K562 (cell line): Measurements from ENCODE around the gene ATG4D. TPM values are rescaled to one million over a fixed set of nuclear protein-coding genes. Genes with fewer than 3 reads are reported as not detected.

Source experiments
- GTF2E2 ChIP-seq: fragments of 200-800 bp; sonication (Bioruptor generic); IDR thresholded peaks from 2 replicates; pipeline ENCODE4 v1.6.1; 2016; ENCODE audit warnings: missing genetic modification characterization, missing compliant biosample characterization
- HDAC1 ChIP-seq, 2 experiments: fragments of 450-650 bp; IDR thresholded peaks; 2 replicates each; pipeline ENCODE4 v1.6.1; 2016 to 2017; ENCODE audit warnings: inconsistent platforms in 1 of 2, mild to moderate bottlenecking in 1 of 2, moderate library complexity in 1 of 2
- HDAC8 ChIP-seq: fragments of 450-650 bp; IDR thresholded peaks from 2 replicates; pipeline ENCODE4 v1.6.1; 2016; ENCODE audit warnings: mild to moderate bottlenecking, missing genetic modification characterization, moderate library complexity, missing compliant biosample characterization
- HNRNPL ChIP-seq: fragments of 200-400 bp; formaldehyde crosslinking; IDR thresholded peaks from 2 replicates; pipeline ENCODE4 v1.6.1; 2017; ENCODE audit warnings: low read depth, mild to moderate bottlenecking, low read length
- NFXL1 ChIP-seq: fragments of 450-650 bp; formaldehyde crosslinking; IDR thresholded peaks from 2 replicates; pipeline ENCODE4 v1.4.0; 2021; ENCODE audit warnings: mild to moderate bottlenecking
- RUNX1 ChIP-seq: sonication (generic); IDR thresholded peaks from 2 replicates; pipeline ENCODE4 v1.6.1; 2016; ENCODE audit warnings: antibody characterized with exemption, low read depth
- TAL1 ChIP-seq: fragments of 450-650 bp; IDR thresholded peaks from 2 replicates; pipeline ENCODE4 v1.6.1; 2016; ENCODE audit warnings: mild to moderate bottlenecking
- TOE1 ChIP-seq, 2 experiments: fragments of 450-650 bp in 1 of 2; sonication (generic) in 1 of 2; formaldehyde crosslinking in 1 of 2; IDR thresholded peaks; 2 replicates each; pipeline versions ENCODE4 v1.7.1 to v1.8.0; 2016 to 2022; ENCODE audit warnings: borderline replicate concordance in 2 of 2, mild to moderate bottlenecking in 2 of 2, antibody characterized with exemption in 1 of 2, inconsistent platforms in 1 of 2, low read depth in 1 of 2, missing genetic modification reagents in 1 of 2, moderate library complexity in 1 of 2
- ZC3H8 ChIP-seq: fragments of 450-650 bp; IDR thresholded peaks from 2 replicates; pipeline ENCODE4 v1.6.1; 2017
- ZNF263 ChIP-seq: sonication (generic); formaldehyde crosslinking; IDR thresholded peaks from 2 replicates; pipeline ENCODE4 v1.8.0; 2022; ENCODE audit warnings: mild to moderate bottlenecking, missing genetic modification reagents, borderline replicate concordance
- ZNF699 ChIP-seq: fragments of 250-450 bp; sonication (Bioruptor Pico); IDR thresholded peaks from 2 replicates; pipeline ENCODE4 v1.8.0; 2021; ENCODE audit warnings: mild to moderate bottlenecking, moderate library complexity; ENCODE audit not compliant: insufficient replicate concordance
- polyA plus RNA-seq, 8 experiments: library from polyadenylated mRNA; depleted of rRNA in 4 of 8; stranded (reverse) in 5 of 8; unstranded in 3 of 8; fragments of >200 nt; fragmentation: Nextera tagmentation in 2 of 8; fragmentation: Illumina TruSeq in 1 of 8; extraction: Ambion mirVana in 2 of 8; extraction: Trizol in 1 of 8; gene quantifications; 2 replicates each; pipeline versions ENCODE4 v1.2.1 to v1.2.3, GENCODE V29; 2011 to 2014; ENCODE audit warnings: inconsistent platforms in 1 of 8, missing spikeins in 1 of 8
- total RNA-seq, 7 experiments: library from RNA; depleted of rRNA in 6 of 7; stranded (reverse); fragments of >200 nt in 6 of 7; fragmentation: Illumina TruSeq in 2 of 7; extraction: Trizol in 2 of 7; gene quantifications; 2 replicates each; pipeline versions ENCODE4 v1.2.1 to v1.2.3, GENCODE V29; 2011 to 2021; ENCODE audit warnings: low replicate concordance in 1 of 7
- TF ChIP-seq, protein P1 (sequence below), 3 experiments: fragments of 200-800 bp in 1 of 3; fragments of 250-450 bp in 1 of 3; fragments of 450-650 bp in 1 of 3; sonication (Bioruptor Pico) in 1 of 3; sonication (Bioruptor generic) in 1 of 3; formaldehyde crosslinking in 1 of 3; IDR thresholded peaks; 2 replicates each; pipeline versions ENCODE4 v1.6.1 to v1.8.0; 2016 to 2022; ENCODE audit warnings: mild to moderate bottlenecking in 2 of 3, missing genetic modification characterization in 2 of 3, missing compliant biosample characterization in 1 of 3, moderate library complexity in 1 of 3
- TF ChIP-seq, protein P2 (sequence below): sonication (generic); formaldehyde crosslinking; IDR thresholded peaks from 2 replicates; pipeline ENCODE4 v1.5.0; 2020; ENCODE audit warnings: missing genetic modification reagents
- TF ChIP-seq, protein P3 (sequence below): fragments of 250-450 bp; sonication (Bioruptor Pico); IDR thresholded peaks from 2 replicates; pipeline ENCODE4 v1.4.0; 2020
- TF ChIP-seq, protein P4 (sequence below): fragments of 200-800 bp; sonication (Bioruptor generic); IDR thresholded peaks from 2 replicates; pipeline ENCODE4 v1.6.1; 2017; ENCODE audit warnings: missing genetic modification characterization, missing compliant biosample characterization
- TF ChIP-seq, protein P5 (sequence below): fragments of 450-650 bp; IDR thresholded peaks from 2 replicates; pipeline ENCODE4 v1.6.1; 2016

ATG4D gene
- total and polyA plus RNA-seq, 9 of the 15 experiments (the other 6 are each of a cell fraction or from before 2014, with no cell fraction given): 0.51 to 66.1 (median 22.9) TPM

DNA sequence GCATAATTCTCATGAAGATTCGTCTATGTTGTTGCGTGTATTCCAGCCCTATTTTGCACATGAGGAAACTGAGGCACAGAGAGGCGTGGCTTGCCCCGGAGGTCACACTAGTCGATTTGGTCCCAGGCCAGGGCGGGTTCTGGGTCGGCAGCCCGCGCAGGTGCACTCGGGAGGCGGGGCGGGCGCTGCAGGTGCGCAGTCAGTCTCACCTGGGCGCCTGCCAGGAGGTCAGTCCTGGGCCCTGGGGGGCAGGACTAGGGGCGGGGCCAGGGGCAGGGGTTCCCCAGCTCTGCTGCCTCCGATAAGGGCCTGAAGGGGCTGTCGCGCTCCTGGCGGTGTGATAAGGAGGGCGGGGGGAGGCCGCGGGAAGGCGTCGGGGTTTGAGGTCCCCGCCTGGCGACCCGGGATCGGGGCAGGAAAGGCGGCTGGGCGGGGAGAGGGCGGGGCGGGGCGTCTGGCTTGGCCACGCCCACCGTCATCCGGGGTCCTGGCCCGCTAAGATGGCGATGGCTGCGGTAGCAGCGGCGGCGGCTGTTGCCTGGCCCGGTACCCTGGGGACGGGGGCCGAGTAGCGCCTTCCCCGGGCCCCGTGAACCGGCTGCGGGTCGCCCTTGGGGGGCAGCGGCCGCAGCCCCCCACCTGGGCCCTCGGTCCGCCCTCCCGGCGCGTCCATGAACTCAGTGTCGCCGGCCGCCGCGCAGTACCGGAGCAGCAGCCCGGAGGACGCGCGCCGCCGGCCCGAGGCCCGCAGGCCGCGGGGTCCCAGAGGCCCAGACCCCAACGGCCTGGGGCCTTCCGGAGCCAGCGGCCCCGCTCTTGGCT lies at the start of gene ATG4D (continued):
- TF ChIP-seq, protein P1, sequence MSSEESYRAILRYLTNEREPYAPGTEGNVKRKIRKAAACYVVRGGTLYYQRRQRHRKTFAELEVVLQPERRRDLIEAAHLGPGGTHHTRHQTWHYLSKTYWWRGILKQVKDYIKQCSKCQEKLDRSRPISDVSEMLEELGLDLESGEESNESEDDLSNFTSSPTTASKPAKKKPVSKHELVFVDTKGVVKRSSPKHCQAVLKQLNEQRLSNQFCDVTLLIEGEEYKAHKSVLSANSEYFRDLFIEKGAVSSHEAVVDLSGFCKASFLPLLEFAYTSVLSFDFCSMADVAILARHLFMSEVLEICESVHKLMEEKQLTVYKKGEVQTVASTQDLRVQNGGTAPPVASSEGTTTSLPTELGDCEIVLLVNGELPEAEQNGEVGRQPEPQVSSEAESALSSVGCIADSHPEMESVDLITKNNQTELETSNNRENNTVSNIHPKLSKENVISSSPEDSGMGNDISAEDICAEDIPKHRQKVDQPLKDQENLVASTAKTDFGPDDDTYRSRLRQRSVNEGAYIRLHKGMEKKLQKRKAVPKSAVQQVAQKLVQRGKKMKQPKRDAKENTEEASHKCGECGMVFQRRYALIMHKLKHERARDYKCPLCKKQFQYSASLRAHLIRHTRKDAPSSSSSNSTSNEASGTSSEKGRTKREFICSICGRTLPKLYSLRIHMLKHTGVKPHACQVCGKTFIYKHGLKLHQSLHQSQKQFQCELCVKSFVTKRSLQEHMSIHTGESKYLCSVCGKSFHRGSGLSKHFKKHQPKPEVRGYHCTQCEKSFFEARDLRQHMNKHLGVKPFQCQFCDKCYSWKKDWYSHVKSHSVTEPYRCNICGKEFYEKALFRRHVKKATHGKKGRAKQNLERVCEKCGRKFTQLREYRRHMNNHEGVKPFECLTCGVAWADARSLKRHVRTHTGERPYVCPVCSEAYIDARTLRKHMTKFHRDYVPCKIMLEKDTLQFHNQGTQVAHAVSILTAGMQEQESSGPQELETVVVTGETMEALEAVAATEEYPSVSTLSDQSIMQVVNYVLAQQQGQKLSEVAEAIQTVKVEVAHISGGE (CRISPR knock-in tag; IDR thresholded peaks at IDR 0.05): peak in 1 of 3 experiments; percentile 81; a peak in 2 of 6 replicates
- TF ChIP-seq ZC3H8: no peak
- peak; percentile 94 for TF ChIP-seq TAL1
- no peak for TF ChIP-seq HDAC8 (tag)
- TF ChIP-seq, protein P2, sequence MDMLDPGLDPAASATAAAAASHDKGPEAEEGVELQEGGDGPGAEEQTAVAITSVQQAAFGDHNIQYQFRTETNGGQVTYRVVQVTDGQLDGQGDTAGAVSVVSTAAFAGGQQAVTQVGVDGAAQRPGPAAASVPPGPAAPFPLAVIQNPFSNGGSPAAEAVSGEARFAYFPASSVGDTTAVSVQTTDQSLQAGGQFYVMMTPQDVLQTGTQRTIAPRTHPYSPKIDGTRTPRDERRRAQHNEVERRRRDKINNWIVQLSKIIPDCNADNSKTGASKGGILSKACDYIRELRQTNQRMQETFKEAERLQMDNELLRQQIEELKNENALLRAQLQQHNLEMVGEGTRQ (CRISPR knock-in tag): no peak
- no peak for TF ChIP-seq HNRNPL
- TF ChIP-seq, protein P3, sequence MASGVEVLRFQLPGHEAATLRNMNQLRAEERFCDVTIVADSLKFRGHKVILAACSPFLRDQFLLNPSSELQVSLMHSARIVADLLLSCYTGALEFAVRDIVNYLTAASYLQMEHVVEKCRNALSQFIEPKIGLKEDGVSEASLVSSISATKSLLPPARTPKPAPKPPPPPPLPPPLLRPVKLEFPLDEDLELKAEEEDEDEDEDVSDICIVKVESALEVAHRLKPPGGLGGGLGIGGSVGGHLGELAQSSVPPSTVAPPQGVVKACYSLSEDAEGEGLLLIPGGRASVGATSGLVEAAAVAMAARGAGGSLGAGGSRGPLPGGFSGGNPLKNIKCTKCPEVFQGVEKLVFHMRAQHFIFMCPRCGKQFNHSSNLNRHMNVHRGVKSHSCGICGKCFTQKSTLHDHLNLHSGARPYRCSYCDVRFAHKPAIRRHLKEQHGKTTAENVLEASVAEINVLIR: no peak
- peak; percentile 81; the same call in 1 of the 2 replicates for TF ChIP-seq GTF2E2
- no peak for TF ChIP-seq ZNF699
- peak; percentile 56; the same call in 1 of the 2 replicates for TF ChIP-seq ZNF263 (CRISPR knock-in tag)
- TF ChIP-seq TOE1 (IDR thresholded peaks at IDR 0.05; ENCODE audit: borderline replicate concordance): no peak; the same call in 1 of the 2 replicates
- TF ChIP-seq TOE1 (CRISPR knock-in tag; IDR thresholded peaks at IDR 0.05; ENCODE audit: borderline replicate concordance, low read depth): no peak
- TF ChIP-seq NFXL1 (CRISPR knock-in tag): no peak
- TF ChIP-seq HDAC1 (IDR thresholded peaks at IDR 0.05): peak in 1 of 2 experiments; percentile 50; a peak in 1 of 4 replicates
- no peak; the same call in 1 of the 2 replicates for TF ChIP-seq RUNX1
- TF ChIP-seq, protein P4, sequence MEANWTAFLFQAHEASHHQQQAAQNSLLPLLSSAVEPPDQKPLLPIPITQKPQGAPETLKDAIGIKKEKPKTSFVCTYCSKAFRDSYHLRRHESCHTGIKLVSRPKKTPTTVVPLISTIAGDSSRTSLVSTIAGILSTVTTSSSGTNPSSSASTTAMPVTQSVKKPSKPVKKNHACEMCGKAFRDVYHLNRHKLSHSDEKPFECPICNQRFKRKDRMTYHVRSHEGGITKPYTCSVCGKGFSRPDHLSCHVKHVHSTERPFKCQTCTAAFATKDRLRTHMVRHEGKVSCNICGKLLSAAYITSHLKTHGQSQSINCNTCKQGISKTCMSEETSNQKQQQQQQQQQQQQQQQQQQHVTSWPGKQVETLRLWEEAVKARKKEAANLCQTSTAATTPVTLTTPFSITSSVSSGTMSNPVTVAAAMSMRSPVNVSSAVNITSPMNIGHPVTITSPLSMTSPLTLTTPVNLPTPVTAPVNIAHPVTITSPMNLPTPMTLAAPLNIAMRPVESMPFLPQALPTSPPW (CRISPR knock-in tag): peak; percentile 98
- TF ChIP-seq, protein P5, sequence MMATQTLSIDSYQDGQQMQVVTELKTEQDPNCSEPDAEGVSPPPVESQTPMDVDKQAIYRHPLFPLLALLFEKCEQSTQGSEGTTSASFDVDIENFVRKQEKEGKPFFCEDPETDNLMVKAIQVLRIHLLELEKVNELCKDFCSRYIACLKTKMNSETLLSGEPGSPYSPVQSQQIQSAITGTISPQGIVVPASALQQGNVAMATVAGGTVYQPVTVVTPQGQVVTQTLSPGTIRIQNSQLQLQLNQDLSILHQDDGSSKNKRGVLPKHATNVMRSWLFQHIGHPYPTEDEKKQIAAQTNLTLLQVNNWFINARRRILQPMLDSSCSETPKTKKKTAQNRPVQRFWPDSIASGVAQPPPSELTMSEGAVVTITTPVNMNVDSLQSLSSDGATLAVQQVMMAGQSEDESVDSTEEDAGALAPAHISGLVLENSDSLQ: no peak
